HG03060 (cell line): ENCODE measurements around the gene TMEM145.

Experiments used
- ATAC-seq: cut with Tn5 transposase; IDR thresholded peaks from one replicate; pipeline ENCODE4 v1.9.1; 2021; ENCODE audit warnings: low read depth, moderate number of reproducible peaks; ENCODE audit not compliant: unreplicated experiment

Gene TMEM145

GRCh38 chr19:42277821-42278451, 35.2 kb upstream of the TMEM145 start:
- ATAC-seq, result no peak

- no peak for ATAC-seq
These were observed 34.5 kb upstream of the TMEM145 start for GRCh38 chr19:42278452-42279154.

- no peak for ATAC-seq
These were observed 33.8 kb upstream of the TMEM145 start for GRCh38 chr19:42279155-42279901.

GRCh38 chr19:42279902-42280814, 33.0 kb upstream of the TMEM145 start:
- peak; percentile 29 for ATAC-seq

- no peak for ATAC-seq
These were observed 32.3 kb upstream of the TMEM145 start for GRCh38 chr19:42280815-42281145.

- ATAC-seq, result no peak
These were observed 31.8 kb upstream of the TMEM145 start for GRCh38 chr19:42281146-42281826.

- ATAC-seq, result no peak
These were observed 31.0 kb upstream of the TMEM145 start for GRCh38 chr19:42281827-42282762.

GRCh38 chr19:42282819-42283187, 30.3 kb upstream of the TMEM145 start:
- ATAC-seq, result no peak

GRCh38 chr19:42283188-42284065, 29.7 kb upstream of the TMEM145 start:
- peak; percentile 27 for ATAC-seq

GRCh38 chr19:42284066-42284501, 29.0 kb upstream of the TMEM145 start:
- ATAC-seq, result no peak

- no peak for ATAC-seq
These were observed 28.3 kb upstream of the TMEM145 start for GRCh38 chr19:42284591-42285341.

GRCh38 chr19:42285541-42285941, 27.6 kb upstream of the TMEM145 start:
- no peak for ATAC-seq

- ATAC-seq, result no peak
These were observed 27.1 kb upstream of the TMEM145 start for GRCh38 chr19:42285988-42286348.

- no peak for ATAC-seq
These were observed 26.6 kb upstream of the TMEM145 start for GRCh38 chr19:42286349-42287016.

GRCh38 chr19:42287017-42287826, 25.9 kb upstream of the TMEM145 start:
- ATAC-seq, result no peak

GRCh38 chr19:42287827-42288107, 25.3 kb upstream of the TMEM145 start:
- ATAC-seq, result no peak
